H1 (cell line): ENCODE data around the gene ACOT9. TPM values are rescaled to one million over a fixed set of nuclear protein-coding genes. Genes with fewer than 3 reads are reported as not detected.

ENCODE experiments used
- CTCF ChIA-PET: fragments of 300-600 bp; sonication (Branson Sonifier 250); formaldehyde crosslinking; loops from one replicate; lab custom pipeline; 2021; ENCODE audit not compliant: partially characterized antibody; lab: Charles Lee
- POLR2A ChIA-PET: fragments of 300-600 bp; sonication (Branson Sonifier 250); formaldehyde crosslinking; loops from one replicate; lab custom pipeline; 2021; ENCODE audit warnings: inconsistent platforms; ENCODE audit not compliant: partially characterized antibody; lab: Charles Lee
- DNase-seq, 2 experiments: peaks; one replicate each; pipeline versions ENCODE4 v3.0.0 to v3.0.0-alpha.2; 2010 to 2022; ENCODE audit warnings: low spot score in 2 of 2, low read depth in 1 of 2, mixed read lengths in 1 of 2
- FAIRE-seq: peaks from 2 replicates; lab custom pipeline; 2011; peaks lifted over from hg19 to GRCh38; lab: Jason Lieb, UNC
- H2AFZ ChIP-seq: 2 replicates; pipeline ENCODE4 v1.8.1; 2012; ENCODE audit warnings: low read length, inconsistent platforms
- H2AK5ac ChIP-seq: 2 replicates; pipeline ENCODE4 v1.6.1; 2013; ENCODE audit warnings: low read depth, low read length
- H2BK120ac ChIP-seq: replicated peaks from 2 replicates; pipeline ENCODE3; 2013; ENCODE audit warnings: low read depth, low read length, inconsistent platforms
- H2BK12ac ChIP-seq: 2 replicates; pipeline ENCODE4 v1.6.1; 2013; ENCODE audit warnings: low read depth, low read length
- H2BK15ac ChIP-seq: 2 replicates; pipeline ENCODE4 v1.6.1; 2013; ENCODE audit warnings: low read length
- H2BK20ac ChIP-seq: 2 replicates; pipeline ENCODE4 v1.6.1; 2013; ENCODE audit warnings: low read length
- H2BK5ac ChIP-seq: 2 replicates; pipeline ENCODE4 v1.6.1; 2013; ENCODE audit warnings: low read depth, low read length
- H3K14ac ChIP-seq: 2 replicates; pipeline ENCODE4 v1.6.1; 2013; ENCODE audit warnings: inconsistent platforms; ENCODE audit not compliant: insufficient read length
- H3K18ac ChIP-seq: 2 replicates; pipeline ENCODE4 v1.6.1; 2013; ENCODE audit warnings: low read length; ENCODE audit errors: extremely low read depth
- H3K23ac ChIP-seq: 2 replicates; pipeline ENCODE4 v1.6.1; 2013; ENCODE audit warnings: inconsistent platforms; ENCODE audit not compliant: insufficient read length
- H3K23me2 ChIP-seq: 2 replicates; pipeline ENCODE4 v1.6.1; 2013; ENCODE audit warnings: low read depth, low read length
- H3K27ac ChIP-seq: 2 replicates; pipeline ENCODE4 v1.6.1; 2011; ENCODE audit warnings: low read depth, low read length, inconsistent platforms
- H3K27me3 ChIP-seq, 4 experiments: replicated peaks in 1 of 4; 1 replicate in 1 of 4; 2 replicates in 3 of 4; pipeline versions ENCODE4 v1.6.1 to v1.8.1; 2011 to 2013; ENCODE audit warnings: low read length in 3 of 4, mild to moderate bottlenecking in 3 of 4, inconsistent platforms in 2 of 4, mixed read lengths in 2 of 4, moderate library complexity in 1 of 4; ENCODE audit not compliant: control insufficient read depth in 3 of 4, insufficient read depth in 3 of 4; ENCODE audit errors: extremely low read depth in 1 of 4
- H3K36me3 ChIP-seq, 4 experiments: 2 replicates each; pipeline versions ENCODE4 v1.6.1 to v1.8.1; 2011 to 2013; ENCODE audit warnings: mild to moderate bottlenecking in 4 of 4, low read length in 3 of 4, moderate library complexity in 2 of 4, control low read depth in 1 of 4, inconsistent platforms in 1 of 4; ENCODE audit not compliant: insufficient read depth in 4 of 4, control insufficient read depth in 2 of 4
- H3K4ac ChIP-seq: replicated peaks from 2 replicates; pipeline ENCODE3; 2013; ENCODE audit warnings: low read length, low read depth, mixed read lengths, inconsistent platforms; ENCODE audit not compliant: insufficient read length
- H3K4me1 ChIP-seq, 4 experiments: replicated peaks in 1 of 4; 1 replicate in 1 of 4; 2 replicates in 3 of 4; pipeline versions ENCODE4 v1.6.1 to v1.8.1; 2011 to 2013; ENCODE audit warnings: low read length in 3 of 4, inconsistent platforms in 2 of 4, mixed read lengths in 1 of 4; ENCODE audit not compliant: insufficient read depth in 4 of 4, control insufficient read depth in 3 of 4
- H3K4me2 ChIP-seq, 2 experiments: 2 replicates each; pipeline versions ENCODE4 v1.6.1 to v1.8.1; 2011 to 2013; ENCODE audit warnings: low read depth in 2 of 2, low read length in 2 of 2, control low read depth in 1 of 2, inconsistent platforms in 1 of 2, mild to moderate bottlenecking in 1 of 2; ENCODE audit not compliant: insufficient read depth in 1 of 2
- H3K4me3 ChIP-seq, 4 experiments: fragments of 200-600, 300-600 bp in 1 of 4; sonication (generic), shearing (Covaris generic), sonication (Bioruptor Twin) in 1 of 4; 2 replicates each; pipeline versions ENCODE4 v1.5.1 to v1.8.1; 2011 to 2016; ENCODE audit warnings: low read length in 4 of 4, low read depth in 3 of 4, control low read depth in 2 of 4, inconsistent platforms in 2 of 4, mild to moderate bottlenecking in 2 of 4, mixed read lengths in 1 of 4, moderate library complexity in 1 of 4; ENCODE audit not compliant: insufficient read depth in 2 of 4; ENCODE audit errors: extremely low read depth in 1 of 4
- H3K56ac ChIP-seq: replicated peaks from 2 replicates; pipeline ENCODE3; 2013; ENCODE audit warnings: low read depth, mild to moderate bottlenecking, mixed read lengths, low read length, inconsistent platforms; ENCODE audit not compliant: insufficient read length
- H3K79me1 ChIP-seq: 2 replicates; pipeline ENCODE4 v1.6.1; 2013; ENCODE audit warnings: low read depth, low read length, control low read depth
- H3K79me2 ChIP-seq, 2 experiments: 2 replicates each; pipeline versions ENCODE4 v1.6.1 to v1.8.1; 2012 to 2013; ENCODE audit warnings: low read length in 2 of 2, mild to moderate bottlenecking in 2 of 2, inconsistent platforms in 1 of 2; ENCODE audit not compliant: insufficient read depth in 2 of 2, control insufficient read depth in 1 of 2
- H3K9ac ChIP-seq, 4 experiments: replicated peaks in 1 of 4; 1 replicate in 1 of 4; 2 replicates in 3 of 4; pipeline versions ENCODE4 v1.6.1 to v1.8.1; 2011 to 2013; ENCODE audit warnings: low read depth in 3 of 4, low read length in 3 of 4, control low read depth in 2 of 4, mild to moderate bottlenecking in 2 of 4, moderate library complexity in 2 of 4, inconsistent platforms in 1 of 4; ENCODE audit errors: extremely low read depth in 1 of 4
- H3K9me3 ChIP-seq, 2 experiments: 2 replicates each; pipeline versions ENCODE4 v1.6.1 to v1.8.1; 2012 to 2013; ENCODE audit warnings: mild to moderate bottlenecking in 2 of 2, moderate library complexity in 2 of 2, control low read depth in 1 of 2, inconsistent platforms in 1 of 2, low read depth in 1 of 2, low read length in 1 of 2, mixed read lengths in 1 of 2; ENCODE audit not compliant: insufficient read depth in 2 of 2
- H4K20me1 ChIP-seq, 2 experiments: replicated peaks in 1 of 2; 2 replicates each; pipeline versions ENCODE3 to v1.8.1; 2011 to 2013; ENCODE audit warnings: inconsistent platforms in 2 of 2, low read length in 2 of 2, mild to moderate bottlenecking in 1 of 2; ENCODE audit not compliant: insufficient read depth in 2 of 2, control insufficient read depth in 1 of 2
- H4K5ac ChIP-seq: 2 replicates; pipeline ENCODE4 v1.6.1; 2013; ENCODE audit warnings: low read length, low read depth, mixed read lengths, inconsistent platforms; ENCODE audit not compliant: insufficient read length
- H4K8ac ChIP-seq: 2 replicates; pipeline ENCODE4 v1.8.0; 2013; ENCODE audit warnings: mild to moderate bottlenecking, moderate library complexity, low read length, inconsistent platforms; ENCODE audit not compliant: insufficient read depth; ENCODE audit errors: extremely low read depth
- H4K91ac ChIP-seq: replicated peaks from 2 replicates; pipeline ENCODE3; 2013; ENCODE audit warnings: low read length, mixed read lengths, inconsistent platforms; ENCODE audit not compliant: insufficient read length
- BACH1 ChIP-seq: IDR thresholded peaks from 2 replicates; pipeline ENCODE4 v1.6.1; 2012; ENCODE audit warnings: low read length, improper control_type of control experiment
- BCL11A ChIP-seq, 2 experiments: IDR thresholded peaks; one replicate each; pipeline ENCODE4 v1.6.1; 2011; ENCODE audit warnings: low read depth in 2 of 2, low read length in 2 of 2, mild to moderate bottlenecking in 2 of 2
- BRCA1 ChIP-seq: IDR thresholded peaks from 2 replicates; pipeline ENCODE4 v1.6.1; 2012; ENCODE audit warnings: low read depth, low read length, improper control_type of control experiment
- CREB1 ChIP-seq: IDR thresholded peaks from 2 replicates; pipeline ENCODE4 v1.6.1; 2012; ENCODE audit warnings: inconsistent platforms
- FOSL1 ChIP-seq: IDR thresholded peaks from 2 replicates; pipeline ENCODE4 v1.6.1; 2011; ENCODE audit warnings: mild to moderate bottlenecking, low read depth, low read length, moderate library complexity; ENCODE audit not compliant: insufficient read depth
- GABPA ChIP-seq: IDR thresholded peaks from 2 replicates; pipeline ENCODE4 v1.6.1; 2011; ENCODE audit warnings: mild to moderate bottlenecking, low read length, moderate library complexity, borderline replicate concordance; ENCODE audit not compliant: insufficient read depth
- GTF2F1 ChIP-seq: IDR thresholded peaks from 2 replicates; pipeline ENCODE4 v1.6.1; 2012; ENCODE audit warnings: low read depth, low read length, improper control_type of control experiment, borderline replicate concordance
- HDAC6 ChIP-seq: IDR thresholded peaks from one replicate; pipeline ENCODE4 v1.7.1; 2012; ENCODE audit warnings: low read depth, mild to moderate bottlenecking, inconsistent platforms, low read length, moderate library complexity
- RFX5 ChIP-seq: IDR thresholded peaks from 2 replicates; pipeline ENCODE4 v1.6.1; 2011; ENCODE audit warnings: low read depth, low read length, improper control_type of control experiment, borderline replicate concordance
- RNF2 ChIP-seq: fragments of 200-900, 300-1000 bp; sonication (generic); IDR thresholded peaks from 2 replicates; pipeline ENCODE4 v1.7.1; 2016; ENCODE audit warnings: borderline replicate concordance, low read depth, mild to moderate bottlenecking, antibody characterized with exemption, low read length; ENCODE audit not compliant: poor library complexity, severe bottlenecking; ENCODE audit errors: missing control alignments
- SIN3A ChIP-seq, 2 experiments: IDR thresholded peaks in 1 of 2; conservative IDR thresholded peaks in 1 of 2; 2 replicates each; pipeline ENCODE4 v1.6.1; 2011 to 2012; ENCODE audit warnings: low read length in 2 of 2, improper control_type of control experiment in 1 of 2, low read depth in 1 of 2, mild to moderate bottlenecking in 1 of 2
- SIRT6 ChIP-seq: IDR thresholded peaks from one replicate; pipeline ENCODE4 v1.7.1; 2012; ENCODE audit warnings: low read length, inconsistent platforms
- whole genome bisulfite sequencing, 2 experiments: shearing (Covaris generic) in 1 of 2; methylation state at CpG; one replicate each; pipeline versions ENCODE4 v1.1.6 to v1.1.7; 2013 to 2015; ENCODE audit warnings: low lambda C conversion rate in 2 of 2, mixed read lengths in 2 of 2, inconsistent platforms in 1 of 2, low coverage in 1 of 2, missing lambda C conversion rate in 1 of 2; ENCODE audit not compliant: insufficient replicate concordance in 2 of 2, insufficient coverage in 1 of 2, insufficient read length in 1 of 2; ENCODE audit errors: extremely low coverage in 1 of 2, missing lambda C conversion rate in 1 of 2; 5-methylcytosine and 5-hydroxymethylcytosine counted together
- polyA plus RNA-seq, 7 experiments: library from polyadenylated mRNA; depleted of rRNA in 3 of 7; stranded (reverse) in 5 of 7; unstranded in 2 of 7; fragments of >200 nt in 5 of 7; fragments of 200-250 nt in 2 of 7; gene quantifications; 1 replicate in 5 of 7; 2 replicates in 1 of 7; 4 replicates in 1 of 7; pipeline versions ENCODE4 v1.2.1 to v1.2.3, GENCODE V29; 2011 to 2013; ENCODE audit warnings: missing spikeins in 2 of 7, mixed read lengths in 2 of 7
- total RNA-seq: library from RNA; stranded (reverse); fragmentation: NEBNext Ultra II Directional; extraction: Animal tissue kit (Norgen Biotek cat#: 25700); gene quantifications from 2 replicates; pipeline ENCODE4 v1.2.1, GENCODE V29; 2021

ACOT9 gene
- total and polyA plus RNA-seq, 2 of the 8 experiments (the other 6 are each of a cell fraction or from before 2014, with no cell fraction given): 20.7 to 39.5 TPM

GRCh38 chrX:23764188-23764984 is 21.3 kb upstream of the ACOT9 start:
- Histone ChIP-seq H3K4me2 (peak overlapping the region in 1 of 2 experiments; percentile 2; a peak in 1 of 4 replicates), H4K8ac (no peak overlapping the region), H3K4me1 (peaks cover 0 to 2% (median 0%) of the 10 kb centered on the region in 4 experiments; a peak in 2 of 7 replicates), H3K9ac (no peak overlapping the region), H3K9me3 (peaks cover 0 to 8% of the 10 kb centered on the region in 2 experiments; a peak in 1 of 4 replicates), H3K27me3 (no peaks in the 10 kb centered on the region), H3K79me2 (no peaks in the 10 kb centered on the region), H3K56ac (no peak overlapping the region), H4K5ac (no peak overlapping the region), H2BK120ac (no peak overlapping the region), H2BK20ac (no peak overlapping the region), H2AFZ (no peak overlapping the region), H3K79me1 (no peaks in the 10 kb centered on the region), H2BK15ac (no peak overlapping the region), H4K20me1 (no peaks in the 10 kb centered on the region), H3K23me2 (no peaks in the 10 kb centered on the region), H3K4ac (no peak overlapping the region), H3K14ac (no peak overlapping the region), H3K36me3 (no peaks in the 10 kb centered on the region), H3K27ac (no peak overlapping the region), H2BK12ac (no peak overlapping the region), H2AK5ac (no peak overlapping the region), H2BK5ac (no peak overlapping the region), H3K18ac (no peak overlapping the region), H3K4me3 (no peak overlapping the region), H4K91ac (no peak overlapping the region), H3K23ac (no peak overlapping the region)
- CTCF ChIA-PET: interaction anchor here (0.7 to 1.8 kb wide), 2 partner anchors 19 to 64 kb away, joined by 3 to 5 read pairs; partner anchors contain the start of gene SAT1
- POLR2A ChIA-PET: no interaction called here
- 48% methylated on average over 4 of the region's 4 CpGs; no CpG with 5 or more reads in 1 of the 2 experiments for WGBS, 2 experiments
- FAIRE-seq: no peak
- no peak for DNase-seq
- TF ChIP-seq FOSL1 (no peak), RNF2 (no peak), CREB1 (no peak), HDAC6 (no peak), RFX5 (no peak), BRCA1 (no peak), GABPA (no peak), GTF2F1 (no peak), SIRT6 (no peak), BCL11A (IDR thresholded peaks at IDR 0.05; ENCODE audit: low read depth in 2 of 2, low read length in 2 of 2) (no peak), BACH1 (no peak), SIN3A (conservative IDR thresholded peaks at IDR 0.05 in 1 of 2, IDR thresholded peaks at IDR 0.05 in 1 of 2; ENCODE audit: low read depth in 1 of 2, low read length in 2 of 2) (no peak)
